Measurements from ENCODE around the gene MDN1.
"Not testable (repeated sequence)": the region's sequence is repeated elsewhere in the genome, so short reads cannot be mapped to it uniquely, and the experiment has no call there.

Gene MDN1

GRCh38 chr6:89750338-89750737, 69.3 kb downstream of the MDN1 start:
- no peak for DNase-seq

GRCh38 chr6:89749918-89750317, 69.7 kb downstream of the MDN1 start:
- no peak for DNase-seq

GRCh38 chr6:89745716-89746115, 73.9 kb downstream of the MDN1 start:
- DNase-seq = no peak

GRCh38 chr6:89745096-89745495, 74.5 kb downstream of the MDN1 start:
- no peak for DNase-seq

- DNase-seq = no peak
Observed at GRCh38 chr6:89736893-89737292, 82.7 kb downstream of the MDN1 start.

GRCh38 chr6:89734526-89734925, 85.1 kb downstream of the MDN1 start:
- DNase-seq = no peak

GRCh38 chr6:89731924-89732567, 87.5 kb downstream of the MDN1 start:
- DNase-seq = no peak

- DNase-seq = not testable (repeated sequence)
Observed at GRCh38 chr6:89731262-89731661, 88.3 kb downstream of the MDN1 start.

GRCh38 chr6:89729818-89730217, 89.8 kb downstream of the MDN1 start:
- no peak for DNase-seq

GRCh38 chr6:89727501-89727900, 92.1 kb downstream of the MDN1 start:
- DNase-seq = no peak

GRCh38 chr6:89724981-89725380, 94.6 kb downstream of the MDN1 start:
- DNase-seq = no peak

GRCh38 chr6:89723046-89723445, 96.5 kb downstream of the MDN1 start:
- DNase-seq = no peak

GRCh38 chr6:89716532-89716931, 103.1 kb downstream of the MDN1 start:
- no peak for DNase-seq

GRCh38 chr6:89711801-89712200, 107.8 kb downstream of the MDN1 start:
- DNase-seq = no peak

GRCh38 chr6:89708316-89708715, 111.3 kb downstream of the MDN1 start:
- DNase-seq = no peak

GRCh38 chr6:89707766-89708165, 111.8 kb downstream of the MDN1 start:
- DNase-seq = no peak

- no peak for DNase-seq
Observed at GRCh38 chr6:89706121-89706520, 113.5 kb downstream of the MDN1 start.

GRCh38 chr6:89703292-89703691, 116.3 kb downstream of the MDN1 start:
- no peak for DNase-seq

GRCh38 chr6:89702349-89702748, 117.2 kb downstream of the MDN1 start:
- no peak for DNase-seq

GRCh38 chr6:89695667-89696066, 123.9 kb downstream of the MDN1 start:
- no peak for DNase-seq

GRCh38 chr6:89694428-89694827, 125.2 kb downstream of the MDN1 start:
- no peak for DNase-seq

- no peak for DNase-seq
Observed at GRCh38 chr6:89693207-89693606, 126.4 kb downstream of the MDN1 start.

GRCh38 chr6:89692256-89692655, 127.3 kb downstream of the MDN1 start:
- DNase-seq = no peak

- no peak for DNase-seq
Observed at GRCh38 chr6:89690944-89691324, 128.7 kb downstream of the MDN1 start.

GRCh38 chr6:89689732-89690131, 129.9 kb downstream of the MDN1 start:
- DNase-seq = no peak

GRCh38 chr6:89688328-89688727, 131.3 kb downstream of the MDN1 start:
- no peak for DNase-seq

Measured in activated CD4-positive, CD25-positive, alpha-beta regulatory T cell (primary cell).